Right lung (tissue), 5 donors: ENCODE data around the gene MTNR1A. TPM values are rescaled to one million over a fixed set of nuclear protein-coding genes. Genes with fewer than 3 reads are reported as not detected.

ENCODE experiments used
- DNase-seq, 2 donors: peaks; one replicate each; pipeline ENCODE4 v3.0.0-alpha.2; 2013
- polyA plus RNA-seq, 5 donors: library from polyadenylated mRNA; unstranded; fragments of 120-200 nt; gene quantifications; one replicate each; pipeline versions ENCODE4 v1.2.1 to v1.2.3, GENCODE V29; 2013; ENCODE audit warnings: inconsistent platforms in 1 of 5, low replicate concordance in 1 of 5; ENCODE audit not compliant: insufficient read length in 5 of 5, insufficient read depth in 1 of 5

MTNR1A gene
- polyA plus RNA-seq, 5 donors = 0.09 to 0.10 TPM; not detected in 3

GRCh38 chr4:186494496-186494895 lies 60.9 kb downstream of the MTNR1A start:
- DNase-seq = no peak

- DNase-seq = no peak
Observed at GRCh38 chr4:186487726-186488125, 67.6 kb downstream of the MTNR1A start.

GRCh38 chr4:186486172-186486571 lies 69.2 kb downstream of the MTNR1A start:
- peak; percentile 21 to 26 for DNase-seq

GRCh38 chr4:186485561-186486062 lies 69.8 kb downstream of the MTNR1A start:
- peak; percentile 45 to 46 for DNase-seq

- no peak for DNase-seq
Observed at GRCh38 chr4:186485150-186485549, 70.2 kb downstream of the MTNR1A start.

- no peak for DNase-seq
Observed at GRCh38 chr4:186483656-186484055, 71.7 kb downstream of the MTNR1A start.

Other genes with a start within 250 kb of the MTNR1A start
- 100 to 1,000 TPM; 185 to 273 (median 227) TPM for gene FAT1, start 168.3 kb upstream of the MTNR1A start, polyA plus RNA-seq